AML-193 (cell line): ENCODE measurements around the gene SIPA1L3.

ENCODE experiments used
- DNase-seq, 2 experiments: peaks; one replicate each; lab custom pipeline; 2025; lab: John Stamatoyannopoulos, UW

The SIPA1L3 gene

DNA sequence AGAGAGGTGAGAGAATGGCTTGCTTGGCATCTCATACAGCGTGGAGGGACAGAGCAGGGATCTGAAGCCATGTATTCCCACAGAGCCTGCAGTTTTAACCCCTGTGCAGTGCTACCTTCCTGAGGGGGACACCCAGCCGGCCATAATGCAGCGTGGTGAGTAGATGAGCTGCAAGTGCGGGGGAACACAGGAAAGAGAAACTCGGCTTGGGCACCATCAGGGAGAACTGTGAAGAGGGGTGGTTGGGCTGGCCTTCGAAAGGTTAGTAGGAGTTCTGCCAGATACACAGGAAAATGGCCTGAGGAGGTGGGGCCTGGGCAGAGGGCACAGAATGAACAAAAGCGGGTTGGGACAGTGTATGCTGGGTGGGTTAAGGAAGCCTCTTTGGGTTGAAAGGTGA is 88.3 kb downstream of the SIPA1L3 start:
- no peak for DNase-seq

DNA sequence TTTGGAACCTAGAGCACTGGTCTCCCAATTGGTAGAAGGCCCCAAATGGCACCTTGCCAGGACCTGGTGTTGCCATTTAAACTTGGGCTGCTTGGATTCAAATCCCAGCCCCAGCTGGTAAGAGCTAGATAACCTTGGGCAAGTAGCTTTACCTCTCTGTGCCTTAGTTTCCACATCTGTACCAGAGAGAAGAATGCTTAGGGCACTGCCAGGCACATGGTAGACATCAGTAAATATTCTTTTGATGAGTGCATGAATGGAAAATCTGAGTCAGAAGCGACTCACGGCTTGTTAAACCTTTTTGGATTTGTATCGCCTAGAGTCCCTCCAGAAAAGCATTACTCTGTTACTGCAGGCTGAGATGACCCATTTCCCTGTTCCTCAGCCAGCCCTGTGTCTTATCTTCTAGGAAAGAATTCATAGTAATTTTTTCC is 90.9 kb downstream of the SIPA1L3 start:
- DNase-seq, result no peak

GRCh38 chr19:37998801-37999308 is 91.8 kb downstream of the SIPA1L3 start:
- no peak for DNase-seq

GRCh38 chr19:37999309-38000213 is 92.6 kb downstream of the SIPA1L3 start:
- no peak for DNase-seq

DNA sequence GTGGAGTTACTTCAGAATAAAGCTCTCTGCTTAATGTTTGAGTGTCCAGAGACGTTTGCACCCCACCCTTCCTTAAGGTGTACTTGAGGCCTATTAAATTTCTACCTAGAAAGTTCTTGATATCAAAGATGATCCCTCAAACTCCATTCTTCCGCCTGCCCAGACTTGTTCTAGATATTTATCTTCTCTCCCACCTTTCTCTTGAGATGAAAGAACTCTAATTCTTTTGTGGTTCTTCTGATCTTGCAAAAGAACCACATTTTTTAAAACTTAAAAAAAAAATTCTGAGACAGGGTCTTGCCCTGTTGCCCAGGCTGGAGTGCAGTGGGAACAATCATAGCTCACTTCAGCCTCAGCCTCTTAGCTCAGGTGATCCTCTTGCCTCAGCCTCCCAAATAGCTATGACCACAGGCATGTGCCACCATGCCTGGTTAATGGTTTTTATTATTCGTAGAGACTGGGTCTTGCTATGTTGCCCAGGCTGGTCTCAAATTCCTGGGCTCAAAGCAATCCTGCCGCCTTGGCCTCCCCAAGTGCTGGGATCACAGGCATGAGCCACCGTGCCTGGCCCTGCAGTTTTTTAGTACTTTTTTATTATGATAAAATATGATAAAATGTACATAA is 94.3 kb downstream of the SIPA1L3 start:
- no peak for DNase-seq

- DNase-seq, result peak in 1 of 2 experiments; percentile 12
These were observed 96.6 kb downstream of the SIPA1L3 start for GRCh38 chr19:38003438-38004185.

DNA sequence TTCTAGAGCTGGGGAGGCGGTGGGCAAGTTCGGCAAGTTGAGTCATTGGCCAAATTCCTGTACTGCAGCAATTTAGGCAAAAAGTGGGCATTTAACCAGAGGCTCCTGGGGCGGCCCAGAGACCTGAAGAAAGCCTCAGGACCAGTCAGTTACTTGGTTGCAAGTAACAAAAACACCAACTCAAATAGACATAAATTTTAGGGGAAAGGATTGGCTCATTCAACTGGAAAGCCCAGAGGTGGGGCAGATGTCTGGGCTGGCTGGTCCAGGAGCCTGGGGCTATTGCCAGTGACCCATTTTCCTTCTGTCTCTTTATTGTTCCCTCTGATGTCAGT is 97.1 kb downstream of the SIPA1L3 start:
- DNase-seq, result no peak

DNA sequence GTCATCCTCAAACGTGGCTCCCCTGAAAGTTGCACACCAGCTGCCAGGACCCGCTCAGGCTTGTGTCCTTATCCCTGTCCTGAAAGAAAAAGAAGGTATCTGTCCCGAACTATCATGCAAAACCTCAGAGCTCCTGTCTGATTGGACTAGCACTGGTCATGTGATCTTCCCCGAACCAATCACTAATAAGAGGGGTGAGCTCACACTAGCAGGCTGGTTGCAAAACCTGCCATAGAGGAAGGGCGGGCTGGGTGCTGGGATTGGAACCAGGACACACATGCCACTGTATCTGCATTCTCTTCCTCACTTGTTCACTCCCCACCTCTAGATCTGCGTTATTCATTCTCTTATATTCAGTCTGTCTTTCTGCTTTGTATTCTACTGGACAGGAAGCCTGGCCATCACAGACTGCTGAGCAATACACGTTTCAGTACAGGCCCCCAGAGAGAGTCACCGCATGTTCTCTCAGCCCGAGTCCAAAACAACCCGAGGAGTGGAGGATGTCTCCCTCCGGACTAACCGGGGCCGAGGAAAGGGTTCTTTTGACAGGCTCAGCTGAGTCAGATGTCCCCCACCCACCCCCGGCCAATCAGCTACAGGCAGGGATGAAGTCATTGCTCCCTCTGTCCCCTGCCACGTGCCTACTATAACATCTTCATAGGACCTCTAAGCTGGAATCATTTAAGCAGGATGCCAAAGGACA is 97.7 kb downstream of the SIPA1L3 start:
- peak in 1 of 2 experiments; percentile 9 for DNase-seq

DNA sequence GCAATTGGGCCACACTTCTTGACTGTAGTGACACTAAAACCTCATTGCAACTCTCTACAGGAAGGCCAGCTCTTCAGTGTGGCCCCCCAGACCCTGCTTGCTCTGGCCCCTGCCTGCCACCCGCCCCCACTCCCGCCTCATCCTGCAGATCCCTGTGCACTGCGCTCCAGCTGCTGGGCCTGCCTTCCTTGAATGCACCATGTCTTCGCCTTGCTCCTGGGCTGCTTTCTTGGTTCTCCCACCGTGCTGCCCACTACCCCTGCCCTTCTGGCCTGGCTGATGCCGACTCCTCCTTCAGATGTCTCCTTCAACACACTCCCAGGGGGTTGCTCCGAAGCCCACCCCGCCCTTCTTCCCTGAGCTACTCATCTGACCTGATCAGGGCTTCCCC is 98.2 kb downstream of the SIPA1L3 start:
- DNase-seq, result no peak

GRCh38 chr19:38006361-38007045 is 99.5 kb downstream of the SIPA1L3 start:
- no peak for DNase-seq

DNA sequence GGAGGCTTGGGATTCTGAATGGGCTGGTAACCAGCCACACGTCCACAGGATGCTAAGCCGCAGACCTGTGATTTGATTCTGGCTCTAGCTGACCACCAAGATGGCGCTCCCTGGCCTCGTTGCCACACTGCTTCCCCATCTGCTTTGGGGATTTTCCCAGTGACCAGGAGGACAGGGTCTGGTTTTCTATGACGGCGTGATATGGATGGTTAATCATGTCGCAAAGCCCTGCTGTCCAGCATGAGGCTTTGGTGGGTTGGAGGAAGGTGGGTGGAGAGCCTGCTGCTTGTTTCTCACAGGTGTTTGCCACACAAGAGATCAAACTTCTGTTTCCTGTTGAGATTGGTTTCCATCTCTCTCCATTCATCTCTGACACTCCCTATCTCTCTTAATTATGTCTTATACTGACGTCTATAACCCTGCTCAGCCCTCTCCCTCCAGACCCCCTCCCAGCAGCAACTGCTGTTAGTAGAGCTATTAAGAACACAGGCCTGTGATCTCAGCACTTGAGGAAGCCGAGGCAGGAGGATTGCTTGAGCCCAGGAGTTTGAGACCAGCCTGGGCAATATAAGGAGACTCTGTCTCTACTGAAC is 102.7 kb downstream of the SIPA1L3 start:
- no peak for DNase-seq

DNA sequence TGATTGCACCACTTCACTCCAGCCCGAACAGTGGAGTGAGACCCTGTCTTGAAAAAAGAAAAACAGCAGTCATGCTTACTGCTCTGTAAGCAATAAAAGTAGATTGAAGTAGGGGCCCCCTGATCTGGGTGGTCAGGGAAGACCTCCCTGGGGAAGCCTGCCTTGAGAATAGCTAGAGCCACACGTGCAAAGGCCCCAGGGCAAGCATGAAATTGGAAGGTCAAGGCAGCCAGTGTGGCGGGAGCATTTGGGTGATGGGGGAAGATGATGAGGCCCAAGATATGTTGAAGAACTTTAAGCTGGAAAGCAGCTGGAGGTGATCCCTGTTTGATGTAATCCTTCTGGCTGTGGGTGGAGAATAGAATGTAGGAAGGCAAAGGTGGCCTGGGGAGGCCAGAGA is 104.4 kb downstream of the SIPA1L3 start:
- no peak for DNase-seq

DNA sequence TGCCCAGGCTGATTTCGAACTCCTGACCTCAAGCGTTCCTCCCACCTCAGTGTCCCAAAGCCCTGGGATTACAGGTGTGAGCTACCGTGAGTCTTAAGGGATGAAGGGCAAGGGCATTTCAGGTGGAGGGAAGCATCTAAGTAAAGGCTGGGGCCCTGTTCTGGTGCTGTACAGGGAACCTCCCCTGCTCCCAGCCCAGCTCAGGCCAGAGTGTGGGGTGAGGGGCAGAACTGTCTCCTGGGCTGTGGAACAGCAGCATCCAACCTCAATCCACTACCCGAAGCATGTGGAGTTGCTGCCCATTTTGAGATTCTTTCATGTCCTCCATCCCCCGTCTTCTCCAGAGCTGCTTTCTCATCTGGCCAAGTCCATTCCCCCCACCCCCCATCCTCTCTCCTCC is 105.3 kb downstream of the SIPA1L3 start:
- no peak for DNase-seq

GRCh38 chr19:38012944-38013343 is 105.9 kb downstream of the SIPA1L3 start:
- no peak for DNase-seq

- no peak for DNase-seq
These were observed 107.0 kb downstream of the SIPA1L3 start for GRCh38 chr19:38013913-38014580.

DNA sequence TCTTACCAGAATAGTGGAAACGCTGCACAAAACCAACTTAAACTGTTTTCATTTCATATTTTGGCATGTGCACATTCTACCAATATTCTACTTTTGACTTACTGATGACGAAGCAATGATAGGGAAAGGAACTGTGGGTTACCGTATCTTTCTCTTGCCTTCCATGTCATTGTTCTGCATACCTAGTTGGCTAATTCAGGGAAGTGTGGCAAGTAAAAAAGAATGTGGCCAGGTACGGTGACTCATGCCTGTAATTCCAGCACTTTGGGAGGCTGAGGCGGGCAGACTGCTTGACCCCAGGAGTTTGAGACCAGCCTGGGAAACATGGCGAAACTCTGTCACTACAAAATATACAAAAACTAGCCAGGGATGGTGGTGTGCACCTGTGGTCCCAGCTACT is 108.2 kb downstream of the SIPA1L3 start:
- no peak for DNase-seq

GRCh38 chr19:38015761-38016160 is 108.8 kb downstream of the SIPA1L3 start:
- no peak for DNase-seq

DNA sequence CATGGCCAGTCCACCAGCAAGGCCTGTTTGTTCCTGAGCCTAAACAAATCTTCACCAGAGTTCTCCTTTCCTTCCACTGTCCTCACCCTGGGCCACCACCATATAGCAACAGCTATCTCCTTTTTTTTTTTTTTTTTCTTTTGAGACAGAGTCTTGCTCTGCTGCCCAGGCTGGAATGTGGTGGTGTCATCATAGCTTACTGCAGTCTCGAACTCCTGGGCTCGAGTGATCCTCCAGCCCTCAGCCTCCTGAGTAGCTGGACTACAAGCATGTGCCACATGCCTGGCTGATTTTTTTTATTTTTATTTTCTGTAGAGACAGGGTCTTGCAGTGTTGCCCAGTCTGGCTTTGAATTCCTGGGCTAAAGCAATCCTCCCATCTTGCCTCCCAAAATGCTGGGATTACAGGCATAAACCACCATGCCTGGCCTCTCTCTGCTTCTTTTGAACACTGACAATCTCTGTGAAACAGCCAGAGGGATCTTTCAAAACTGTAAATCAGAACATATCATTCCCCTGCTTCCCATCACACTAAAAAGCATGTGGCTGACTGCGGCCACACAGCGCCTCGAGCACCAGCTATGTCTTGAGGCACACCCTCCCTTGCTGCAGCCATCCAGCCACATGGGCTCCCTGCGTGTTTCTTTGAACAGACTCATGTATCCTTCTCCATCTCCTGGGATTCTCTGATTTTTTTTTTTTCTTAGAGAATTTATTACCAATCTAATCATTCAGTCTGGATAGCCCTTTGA is 110.6 kb downstream of the SIPA1L3 start:
- no peak for DNase-seq

- no peak for DNase-seq
These were observed 111.8 kb downstream of the SIPA1L3 start for GRCh38 chr19:38018694-38019395.
